Measurements from ENCODE around the gene MAGEF1. TPM values are rescaled to one million over a fixed set of nuclear protein-coding genes. Genes with fewer than 3 reads are reported as not detected.

The MAGEF1 gene
- total and polyA plus RNA-seq, 2 of the 13 experiments (the other 11 are each of a cell fraction or from before 2014, with no cell fraction given): 26.0 to 62.4 TPM

DNA sequence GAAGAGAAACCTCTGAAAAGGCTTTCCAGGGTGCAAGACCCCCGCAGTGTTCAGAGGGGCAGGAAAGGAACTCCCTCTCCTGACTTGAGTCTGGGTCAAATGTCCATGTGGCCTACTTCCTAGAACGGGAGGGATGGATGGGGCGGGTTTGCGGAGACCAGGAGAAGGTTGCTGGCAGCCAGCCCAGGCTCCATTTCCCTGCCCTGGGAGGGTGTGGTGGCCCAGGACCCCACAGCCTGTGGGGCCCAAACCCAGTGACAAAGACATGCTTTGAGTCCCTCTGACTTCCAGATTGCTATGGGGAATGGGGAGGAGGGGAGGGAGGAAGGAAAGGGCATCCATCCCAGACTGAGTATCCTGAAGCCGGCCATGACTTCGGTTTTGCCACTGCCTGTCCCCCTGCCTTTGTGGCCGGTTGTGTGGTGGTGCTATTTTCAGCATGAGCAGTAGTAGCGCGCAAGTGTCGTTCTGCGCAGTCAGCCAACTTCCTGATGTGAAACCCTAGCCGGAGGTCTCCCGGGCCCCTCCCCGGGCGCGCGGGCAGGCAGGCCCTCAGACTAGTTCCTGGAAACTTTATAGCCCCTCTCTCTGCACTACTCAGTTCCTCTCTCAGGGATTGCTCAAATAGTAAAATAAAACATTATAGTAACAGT, 24.4 kb downstream of the MAGEF1 start:
- no peak for FAIRE-seq
- no TSS peak for BruUV-seq (replicated peaks)
- CTCF ChIA-PET (ENCODE audit: low intra/inter-chr PET ratio, low total read pairs): no interaction called here

More for the DNA sequence above, 24.4 kb downstream of the MAGEF1 start:
- Histone ChIP-seq H2AFZ (ENCODE audit: low read length) (no peak overlapping the region), H3K4me2 (ENCODE audit: low read depth, low read length) (no peak overlapping the region), H3K4me1 (ENCODE audit: insufficient read depth, low read length) (peaks cover 18% of the 10 kb centered on the region), H3K79me2 (ENCODE audit: insufficient read depth, low read length) (no peaks in the 10 kb centered on the region), H4K20me1 (ENCODE audit: insufficient read depth, low read length) (no peaks in the 10 kb centered on the region), H3K27me3 (ENCODE audit: control insufficient read depth in 1 of 2, insufficient read depth in 2 of 2, low read length in 2 of 2) (peaks cover 3 to 19% of the 10 kb centered on the region in 2 experiments; a peak in 3 of 5 replicates), H3K9ac (ENCODE audit: insufficient read depth, low read depth, low read length) (no peak overlapping the region), H3K27ac (ENCODE audit: extremely low read length, insufficient read depth, low read length) (no peak overlapping the region), H3K4me3 (replicated peaks in 1 of 3; ENCODE audit: insufficient read depth in 1 of 3, low read depth in 2 of 3, low read length in 3 of 3) (no peak overlapping the region), H3K9me3 (ENCODE audit: low read length) (no peaks in the 10 kb centered on the region), H3K36me3 (replicated peaks in 1 of 2; ENCODE audit: control insufficient read depth in 1 of 2, insufficient read depth in 2 of 2, low read length in 2 of 2) (no peaks in the 10 kb centered on the region)
- 87% methylated on average over 11 of the region's 17 CpGs for WGBS (ENCODE audit: low lambda C conversion rate)
- DNase-seq (ENCODE audit: low spot score) (no peak), ATAC-seq (no peak)
- POLR2A ChIA-PET: interaction anchor here (0.6 to 1.2 kb wide), 2 partner anchors 24 to 163 kb away, joined by 3 to 4 read pairs; partner anchors contain the start of gene MAGEF1
- TF ChIP-seq ZNF260 (CRISPR knock-in tag; IDR thresholded peaks at IDR 0.05; ENCODE audit: borderline replicate concordance, low read depth) (no peak), ZNF121 (CRISPR knock-in tag; IDR thresholded peaks at IDR 0.05) (no peak), SOX6 (IDR thresholded peaks at IDR 0.05) (no peak), SOX6 (CRISPR knock-in tag; IDR thresholded peaks at IDR 0.05) (no peak), FLYWCH1 (CRISPR knock-in tag; IDR thresholded peaks at IDR 0.05) (no peak), HNF4A (CRISPR knock-in tag; IDR thresholded peaks at IDR 0.05) (no peak), NR3C1 (CRISPR knock-in tag; IDR thresholded peaks at IDR 0.05) (no peak)
- TF ChIP-seq, protein P1, sequence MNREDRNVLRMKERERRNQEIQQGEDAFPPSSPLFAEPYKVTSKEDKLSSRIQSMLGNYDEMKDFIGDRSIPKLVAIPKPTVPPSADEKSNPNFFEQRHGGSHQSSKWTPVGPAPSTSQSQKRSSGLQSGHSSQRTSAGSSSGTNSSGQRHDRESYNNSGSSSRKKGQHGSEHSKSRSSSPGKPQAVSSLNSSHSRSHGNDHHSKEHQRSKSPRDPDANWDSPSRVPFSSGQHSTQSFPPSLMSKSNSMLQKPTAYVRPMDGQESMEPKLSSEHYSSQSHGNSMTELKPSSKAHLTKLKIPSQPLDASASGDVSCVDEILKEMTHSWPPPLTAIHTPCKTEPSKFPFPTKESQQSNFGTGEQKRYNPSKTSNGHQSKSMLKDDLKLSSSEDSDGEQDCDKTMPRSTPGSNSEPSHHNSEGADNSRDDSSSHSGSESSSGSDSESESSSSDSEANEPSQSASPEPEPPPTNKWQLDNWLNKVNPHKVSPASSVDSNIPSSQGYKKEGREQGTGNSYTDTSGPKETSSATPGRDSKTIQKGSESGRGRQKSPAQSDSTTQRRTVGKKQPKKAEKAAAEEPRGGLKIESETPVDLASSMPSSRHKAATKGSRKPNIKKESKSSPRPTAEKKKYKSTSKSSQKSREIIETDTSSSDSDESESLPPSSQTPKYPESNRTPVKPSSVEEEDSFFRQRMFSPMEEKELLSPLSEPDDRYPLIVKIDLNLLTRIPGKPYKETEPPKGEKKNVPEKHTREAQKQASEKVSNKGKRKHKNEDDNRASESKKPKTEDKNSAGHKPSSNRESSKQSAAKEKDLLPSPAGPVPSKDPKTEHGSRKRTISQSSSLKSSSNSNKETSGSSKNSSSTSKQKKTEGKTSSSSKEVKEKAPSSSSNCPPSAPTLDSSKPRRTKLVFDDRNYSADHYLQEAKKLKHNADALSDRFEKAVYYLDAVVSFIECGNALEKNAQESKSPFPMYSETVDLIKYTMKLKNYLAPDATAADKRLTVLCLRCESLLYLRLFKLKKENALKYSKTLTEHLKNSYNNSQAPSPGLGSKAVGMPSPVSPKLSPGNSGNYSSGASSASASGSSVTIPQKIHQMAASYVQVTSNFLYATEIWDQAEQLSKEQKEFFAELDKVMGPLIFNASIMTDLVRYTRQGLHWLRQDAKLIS (CRISPR knock-in tag; IDR thresholded peaks at IDR 0.05): no peak
- TF ChIP-seq, protein P2, sequence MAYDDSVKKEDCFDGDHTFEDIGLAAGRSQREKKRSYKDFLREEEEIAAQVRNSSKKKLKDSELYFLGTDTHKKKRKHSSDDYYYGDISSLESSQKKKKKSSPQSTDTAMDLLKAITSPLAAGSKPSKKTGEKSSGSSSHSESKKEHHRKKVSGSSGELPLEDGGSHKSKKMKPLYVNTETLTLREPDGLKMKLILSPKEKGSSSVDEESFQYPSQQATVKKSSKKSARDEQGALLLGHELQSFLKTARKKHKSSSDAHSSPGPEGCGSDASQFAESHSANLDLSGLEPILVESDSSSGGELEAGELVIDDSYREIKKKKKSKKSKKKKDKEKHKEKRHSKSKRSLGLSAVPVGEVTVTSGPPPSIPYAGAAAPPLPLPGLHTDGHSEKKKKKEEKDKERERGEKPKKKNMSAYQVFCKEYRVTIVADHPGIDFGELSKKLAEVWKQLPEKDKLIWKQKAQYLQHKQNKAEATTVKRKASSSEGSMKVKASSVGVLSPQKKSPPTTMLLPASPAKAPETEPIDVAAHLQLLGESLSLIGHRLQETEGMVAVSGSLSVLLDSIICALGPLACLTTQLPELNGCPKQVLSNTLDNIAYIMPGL (CRISPR knock-in tag; IDR thresholded peaks at IDR 0.05; ENCODE audit: borderline replicate concordance in 1 of 2, low read depth in 1 of 2): no peak
- in situ Hi-C loops (cut with HindIII; ENCODE audit: extremely low pct_ligation_motif_present, low pct_unique_long_range_greater_than_20kb) (no loop called here), intact Hi-C loops (cut with micrococcal nuclease; ENCODE audit: unreplicated experiment) (no loop called here)
